ENCODE data around the gene HAGH.

DNA sequence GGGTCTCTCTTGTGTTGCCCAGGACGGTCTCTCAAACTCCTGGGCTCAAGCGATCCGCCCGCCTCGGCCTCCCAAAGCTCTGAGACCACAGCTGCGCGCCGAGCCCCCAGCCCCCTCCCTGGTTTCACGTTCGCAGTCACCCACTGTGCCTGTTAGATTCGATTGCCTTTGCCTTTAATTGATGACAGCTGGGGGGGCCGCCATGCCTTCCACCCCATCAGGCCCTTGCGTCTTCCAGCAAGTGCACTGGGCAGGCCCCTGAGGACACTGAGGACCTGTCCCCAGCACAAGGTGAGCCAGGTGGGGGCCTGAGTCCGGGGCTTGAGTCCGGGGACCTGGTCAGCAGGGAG is 36.4 kb downstream of the HAGH start:
- TF ChIP-seq POLR2A (IDR thresholded peaks at IDR 0.05; ENCODE audit: low read depth, low read length), result no peak
- TF ChIP-seq TAF1 (IDR thresholded peaks at IDR 0.05; ENCODE audit: borderline replicate concordance, low read depth, low read length), result no peak
